ENCODE measurements around the gene E2F1.
A peak's percentile ranks its signal among the peaks of the same experiment; 100 is the strongest.
"Not testable (repeated sequence)": the region's sequence is repeated elsewhere in the genome, so short reads cannot be mapped to it uniquely, and the experiment has no call there.

The E2F1 gene

DNA sequence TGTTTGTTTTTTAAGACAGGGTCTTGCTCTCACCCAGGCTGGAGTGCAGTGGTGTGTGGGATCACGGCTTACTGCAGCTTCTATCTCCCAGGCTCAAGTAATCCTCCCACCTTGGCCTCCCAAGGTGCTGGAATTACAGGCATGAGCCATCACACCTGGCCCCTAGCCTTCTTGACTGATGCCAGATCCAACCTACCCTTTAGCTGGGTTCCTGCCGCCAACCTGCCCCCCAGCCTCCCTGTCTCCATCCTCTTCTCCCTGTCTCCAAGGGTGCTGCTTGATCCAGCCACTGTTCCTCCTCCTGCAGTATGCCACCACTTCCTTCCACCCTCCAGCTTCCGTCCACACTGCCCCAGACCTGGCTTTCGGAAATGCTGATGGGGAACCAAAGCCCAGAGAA, 27.3 kb downstream of the E2F1 start:
- no peak for DNase-seq (ENCODE audit: low read depth in 2 of 2)

- DNase-seq (ENCODE audit: low read depth in 2 of 2): no peak
These were observed 27.7 kb downstream of the E2F1 start for GRCh38 chr20:33658510-33658909.

- no peak for DNase-seq (ENCODE audit: low read depth in 2 of 2)
These were observed 28.5 kb downstream of the E2F1 start for GRCh38 chr20:33657704-33658095.

- DNase-seq (ENCODE audit: low read depth in 2 of 2): no peak
These were observed 29.1 kb downstream of the E2F1 start for GRCh38 chr20:33656783-33657703.

DNA sequence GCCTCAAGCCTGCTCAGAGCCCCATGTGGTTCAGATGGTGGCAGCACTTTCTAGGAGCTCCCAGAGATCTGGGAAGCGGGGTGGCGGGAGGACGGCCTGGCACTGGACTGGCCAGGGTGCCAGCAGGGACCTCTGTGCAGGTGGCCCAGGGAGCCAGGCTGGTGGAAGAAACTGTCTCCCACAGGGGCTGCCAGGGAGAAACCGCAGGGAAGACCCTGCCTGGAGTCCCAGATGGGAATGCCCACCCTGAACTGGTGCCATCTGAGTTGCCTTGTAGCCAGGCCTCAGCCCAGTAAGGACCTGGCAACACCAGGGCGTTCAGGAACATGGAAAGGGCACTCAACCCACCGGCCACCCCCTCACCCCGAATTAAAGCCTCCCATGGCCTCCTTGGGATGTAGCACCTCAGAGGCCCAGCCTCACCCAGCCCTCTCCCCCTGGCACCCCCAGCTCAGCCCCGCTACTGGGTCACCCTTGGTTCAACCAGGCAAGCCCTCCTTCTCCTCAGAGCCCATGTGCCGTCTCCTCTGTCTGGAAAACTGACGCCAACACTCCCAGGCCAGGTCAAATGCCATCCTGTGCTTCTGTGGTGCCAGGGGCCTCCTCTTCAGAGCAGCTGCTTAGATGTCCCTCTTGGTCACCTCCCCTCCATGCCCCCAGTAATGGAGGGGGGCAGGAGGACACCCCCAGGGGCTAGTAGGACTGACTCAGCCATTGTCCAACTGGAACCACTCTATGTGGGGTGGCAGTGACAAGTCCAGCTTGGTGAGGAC, 30.0 kb downstream of the E2F1 start:
- no peak for DNase-seq (ENCODE audit: low read depth in 2 of 2)

DNA sequence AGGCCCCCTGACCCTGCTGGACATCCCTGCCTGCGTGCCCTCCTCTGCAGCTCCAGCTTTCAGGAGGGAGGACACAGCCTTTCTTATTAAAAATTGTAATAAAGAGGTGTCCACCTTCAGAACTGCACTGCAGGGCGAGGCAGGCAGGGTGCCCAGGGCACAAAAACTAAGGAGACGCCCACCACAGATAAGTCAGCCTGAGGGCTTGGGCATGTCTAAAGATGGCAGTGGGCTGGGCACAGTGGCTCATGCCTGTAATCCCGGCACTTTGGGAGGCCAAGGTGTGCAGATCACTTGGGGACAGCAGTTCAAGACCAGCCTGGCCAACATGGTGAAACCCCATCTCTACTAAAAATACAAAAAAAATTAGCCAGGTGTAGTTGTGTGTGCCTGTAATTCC, 31.0 kb downstream of the E2F1 start:
- DNase-seq (ENCODE audit: low read depth in 2 of 2): no peak

GRCh38 chr20:33654680-33655161, 31.5 kb downstream of the E2F1 start:
- no peak for DNase-seq (ENCODE audit: low read depth in 2 of 2)

- DNase-seq (ENCODE audit: low read depth in 2 of 2): no peak
These were observed 32.1 kb downstream of the E2F1 start for GRCh38 chr20:33653900-33654596.

DNA sequence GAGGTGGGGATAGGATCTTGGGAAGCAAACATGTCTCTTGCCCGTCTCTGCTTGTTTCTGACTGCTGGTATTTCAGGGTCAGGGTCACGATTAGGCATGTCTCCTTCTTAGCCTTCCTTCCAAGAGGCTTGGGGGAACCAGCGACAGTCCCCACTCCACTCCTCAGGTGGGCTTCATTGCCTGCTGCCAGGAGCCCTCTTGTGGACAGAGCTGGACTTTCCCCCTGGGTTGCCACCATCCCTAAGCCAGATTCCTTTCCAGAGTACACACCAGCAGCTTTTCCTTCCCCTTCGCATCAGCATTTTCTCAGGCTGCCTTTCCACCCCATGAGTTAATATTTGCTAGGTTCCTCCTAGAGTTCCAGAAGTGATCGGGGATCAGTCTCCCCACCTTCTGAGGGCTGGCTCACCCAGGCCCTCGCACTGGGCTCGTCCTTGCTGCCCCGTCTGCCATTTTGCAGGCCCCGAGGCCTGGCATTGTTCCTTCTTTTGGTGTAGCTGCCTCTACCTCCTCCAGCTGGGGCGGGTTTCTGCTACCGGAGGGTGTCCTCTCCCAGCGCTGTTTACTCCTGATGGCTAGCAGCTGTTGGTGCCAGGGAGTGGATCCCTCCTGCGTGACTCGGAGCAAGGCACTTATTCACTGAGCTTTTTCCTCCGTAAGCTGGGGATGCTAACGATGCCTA, 32.8 kb downstream of the E2F1 start:
- peak in 1 of 2 donors; percentile 35 for DNase-seq (ENCODE audit: low read depth in 2 of 2)

- no peak for DNase-seq (ENCODE audit: low read depth in 2 of 2)
These were observed 34.6 kb downstream of the E2F1 start for GRCh38 chr20:33651562-33652048.

DNA sequence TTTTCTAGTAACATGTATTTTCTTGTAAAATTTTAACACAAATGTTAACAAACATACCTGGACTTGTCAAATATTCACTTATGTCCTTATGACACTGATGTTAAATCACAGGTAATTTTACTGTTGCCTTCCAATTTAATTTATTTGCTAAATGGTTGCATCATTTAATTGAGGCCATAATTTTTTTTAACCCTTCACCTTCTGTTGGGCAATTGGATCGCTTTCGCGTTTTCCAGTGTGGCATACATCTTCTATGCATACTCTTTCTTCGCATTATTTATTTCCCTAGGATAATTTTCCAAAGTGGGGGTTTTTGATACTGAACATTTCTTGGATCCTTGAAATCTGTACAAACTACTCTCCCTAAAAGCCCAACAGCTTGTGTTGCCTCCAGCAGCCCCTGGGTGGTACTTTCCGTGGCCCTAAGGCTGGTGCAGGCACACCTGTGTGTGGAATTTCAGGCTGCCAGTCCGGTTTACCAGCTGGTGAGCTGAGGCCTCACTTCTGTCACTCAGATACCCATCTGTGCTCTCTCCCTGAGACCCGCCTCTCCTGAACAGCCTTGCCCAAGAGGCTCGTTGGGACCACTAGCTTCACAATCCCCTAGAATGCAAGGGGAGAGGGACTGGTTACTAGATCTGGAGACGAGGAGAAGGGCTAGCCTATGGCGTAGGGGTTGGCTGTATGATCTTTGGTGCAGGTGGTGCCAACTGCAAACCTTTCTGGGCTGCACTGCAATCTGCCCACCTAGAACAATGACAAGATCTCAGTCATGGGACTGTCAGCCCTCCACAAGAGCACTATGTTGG, 35.2 kb downstream of the E2F1 start:
- DNase-seq (ENCODE audit: low read depth in 2 of 2): no peak

DNA sequence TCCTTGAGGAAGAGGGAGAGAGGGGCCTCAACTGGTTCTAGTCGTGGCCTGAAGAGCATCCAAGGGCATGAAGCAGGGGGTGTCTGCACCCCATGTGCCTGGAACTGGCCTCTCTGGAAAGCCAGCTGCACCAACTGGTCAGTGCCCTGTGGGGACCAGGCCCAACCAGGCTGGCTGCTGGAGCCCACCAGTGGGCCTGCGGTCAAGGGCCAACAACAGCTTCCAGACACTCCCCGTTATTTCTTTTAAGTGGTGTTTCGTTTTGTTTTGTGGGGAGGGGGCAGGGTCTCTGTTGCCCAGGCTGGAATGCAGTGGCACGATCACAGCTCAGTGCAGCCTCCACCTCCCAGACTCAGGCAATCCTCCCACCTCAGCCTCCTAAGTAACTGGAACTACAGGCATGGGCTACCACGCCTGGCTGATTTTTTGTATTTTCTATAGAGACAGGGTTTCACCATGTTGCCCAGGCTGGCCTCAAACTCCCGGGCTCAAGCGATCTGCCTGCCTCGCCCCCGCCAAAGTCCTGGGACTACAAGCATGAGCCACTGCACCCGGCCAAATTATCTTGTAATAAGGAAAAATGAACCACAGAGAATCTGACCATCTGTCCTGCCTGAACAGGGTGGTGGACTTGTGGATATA, 36.0 kb downstream of the E2F1 start:
- DNase-seq (ENCODE audit: low read depth in 2 of 2): no peak

GRCh38 chr20:33649201-33649681, 36.9 kb downstream of the E2F1 start:
- DNase-seq (ENCODE audit: low read depth in 2 of 2): no peak

DNA sequence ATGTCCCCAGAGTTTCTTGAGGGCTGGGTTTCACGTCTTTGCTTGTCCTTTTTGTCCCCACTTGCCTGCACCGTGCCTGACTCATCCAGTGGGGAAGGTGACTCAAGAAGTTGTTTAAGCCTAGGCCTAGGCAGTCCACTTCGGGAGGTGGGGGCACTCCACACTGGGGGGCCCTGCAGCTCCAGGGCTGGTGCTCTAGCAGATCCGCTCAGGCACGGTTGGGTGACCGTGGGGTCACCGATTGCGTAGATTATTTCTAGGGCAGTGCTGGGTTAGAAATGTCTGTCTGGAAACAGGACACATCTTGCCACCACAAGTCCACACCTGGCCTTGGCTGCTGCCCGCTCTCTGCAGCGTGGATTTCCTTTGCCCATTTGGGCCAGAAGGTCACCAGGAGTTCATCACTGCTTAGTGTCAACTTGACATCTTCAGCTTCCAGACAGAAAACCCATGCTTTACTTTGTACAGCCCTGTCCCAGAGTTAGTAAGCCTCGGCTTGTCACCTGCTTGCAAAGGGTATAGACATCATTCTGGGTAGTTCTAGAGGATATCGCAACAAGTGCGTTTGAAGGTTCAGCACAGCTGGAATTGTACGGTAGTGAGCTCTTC, 37.7 kb downstream of the E2F1 start:
- no peak for DNase-seq (ENCODE audit: low read depth in 2 of 2)

DNA sequence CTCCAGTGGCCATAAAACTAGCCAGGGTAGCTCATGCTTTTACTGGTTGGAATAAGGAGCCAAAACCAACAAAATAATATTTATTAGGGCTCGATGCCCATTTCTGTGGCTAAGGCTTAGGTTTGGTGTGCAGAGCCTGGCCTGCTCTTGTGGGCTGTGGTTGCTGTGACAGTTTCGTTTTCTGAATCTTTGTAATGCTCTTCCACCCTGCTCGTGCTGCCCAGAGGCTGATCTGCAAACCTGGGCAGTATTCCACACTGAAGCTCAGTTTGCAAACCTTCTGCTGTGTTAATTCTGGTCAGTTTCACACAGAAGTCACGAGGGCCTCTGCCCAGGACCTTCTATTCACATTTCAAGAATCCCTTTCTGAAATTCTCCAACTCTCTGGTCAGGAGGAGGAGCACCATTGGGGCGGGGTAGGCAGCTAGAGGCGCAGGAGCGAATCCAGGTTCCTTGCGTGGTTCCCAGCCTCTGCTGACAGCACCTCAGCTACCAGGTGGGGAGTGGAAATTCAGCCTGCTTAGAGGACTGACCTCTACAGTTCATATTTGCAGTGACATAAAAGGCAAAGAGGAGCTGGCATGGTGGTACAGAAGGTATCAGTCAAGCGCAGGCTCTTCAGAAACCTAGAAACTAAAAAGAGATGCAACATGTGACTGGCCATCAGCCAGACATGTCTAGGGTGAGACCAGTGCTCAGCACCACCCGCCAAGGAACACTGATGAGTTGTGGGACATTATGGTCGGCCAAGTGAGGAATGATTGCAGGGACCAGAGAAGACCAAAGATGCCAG, 38.4 kb downstream of the E2F1 start:
- DNase-seq (ENCODE audit: low read depth in 2 of 2): no peak

DNA sequence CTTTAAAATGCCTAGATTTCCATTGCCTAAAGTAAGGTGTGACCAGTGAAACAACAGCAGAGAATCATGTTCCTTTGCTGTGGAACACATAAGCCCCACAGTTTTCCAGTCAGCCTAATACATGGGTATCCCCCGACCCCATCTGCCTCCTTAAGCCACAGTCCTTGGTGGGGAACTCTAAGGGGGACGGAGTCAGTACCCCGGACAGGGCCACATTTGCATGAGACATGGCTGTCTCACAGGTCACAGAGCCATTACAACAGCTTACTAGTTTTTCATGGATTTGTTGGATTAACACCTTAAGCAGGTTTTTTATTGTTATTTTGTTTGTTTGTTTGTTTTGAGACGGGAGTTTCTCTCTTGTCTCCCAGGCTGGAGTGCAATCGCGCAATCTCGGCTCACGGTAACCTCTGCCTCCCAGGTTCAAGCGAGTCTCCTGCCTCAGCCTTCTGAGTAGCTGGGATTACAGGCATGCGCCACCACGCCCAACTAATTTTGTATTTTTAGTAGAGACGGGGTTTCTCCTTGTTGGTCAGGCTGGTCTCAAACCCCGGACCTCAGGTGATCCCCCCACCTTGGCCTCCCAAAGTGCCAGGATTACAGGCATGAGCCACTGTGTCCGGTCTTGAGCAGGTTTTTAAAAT, 39.1 kb downstream of the E2F1 start:
- not testable (repeated sequence) for DNase-seq (ENCODE audit: low read depth in 2 of 2)

DNA sequence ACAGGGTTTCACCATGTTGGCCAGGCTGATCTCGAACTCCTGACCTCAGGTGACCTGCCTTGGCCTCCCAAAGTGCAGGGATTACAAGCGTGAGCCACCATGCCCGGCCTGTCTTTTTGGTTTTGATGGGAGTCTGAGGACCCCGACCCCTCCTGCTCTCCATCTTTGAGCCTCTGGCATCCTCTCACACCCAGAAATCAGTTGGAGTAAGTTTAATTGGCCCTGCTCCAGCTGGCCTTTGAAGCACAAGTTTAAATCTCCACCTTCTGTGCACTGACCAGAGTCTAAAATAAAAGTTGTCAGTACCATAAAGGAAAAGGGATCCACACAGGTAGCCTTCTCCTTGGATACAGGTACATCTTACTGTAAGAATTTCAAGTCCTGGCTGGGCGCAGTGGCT, 40.0 kb downstream of the E2F1 start:
- DNase-seq (ENCODE audit: low read depth in 2 of 2): no peak

GRCh38 chr20:33645396-33645795, 40.8 kb downstream of the E2F1 start:
- no peak for DNase-seq (ENCODE audit: low read depth in 2 of 2)
